HG03064 (cell line): ENCODE measurements around the gene NUCB2.
"Not testable (repeated sequence)": the region's sequence is repeated elsewhere in the genome, so short reads cannot be mapped to it uniquely, and the experiment has no call there.

ENCODE experiments used
- ATAC-seq: cut with Tn5 transposase; IDR thresholded peaks from one replicate; pipeline ENCODE4 v1.9.1; 2021; ENCODE audit warnings: low read depth; ENCODE audit not compliant: unreplicated experiment

The NUCB2 gene

DNA sequence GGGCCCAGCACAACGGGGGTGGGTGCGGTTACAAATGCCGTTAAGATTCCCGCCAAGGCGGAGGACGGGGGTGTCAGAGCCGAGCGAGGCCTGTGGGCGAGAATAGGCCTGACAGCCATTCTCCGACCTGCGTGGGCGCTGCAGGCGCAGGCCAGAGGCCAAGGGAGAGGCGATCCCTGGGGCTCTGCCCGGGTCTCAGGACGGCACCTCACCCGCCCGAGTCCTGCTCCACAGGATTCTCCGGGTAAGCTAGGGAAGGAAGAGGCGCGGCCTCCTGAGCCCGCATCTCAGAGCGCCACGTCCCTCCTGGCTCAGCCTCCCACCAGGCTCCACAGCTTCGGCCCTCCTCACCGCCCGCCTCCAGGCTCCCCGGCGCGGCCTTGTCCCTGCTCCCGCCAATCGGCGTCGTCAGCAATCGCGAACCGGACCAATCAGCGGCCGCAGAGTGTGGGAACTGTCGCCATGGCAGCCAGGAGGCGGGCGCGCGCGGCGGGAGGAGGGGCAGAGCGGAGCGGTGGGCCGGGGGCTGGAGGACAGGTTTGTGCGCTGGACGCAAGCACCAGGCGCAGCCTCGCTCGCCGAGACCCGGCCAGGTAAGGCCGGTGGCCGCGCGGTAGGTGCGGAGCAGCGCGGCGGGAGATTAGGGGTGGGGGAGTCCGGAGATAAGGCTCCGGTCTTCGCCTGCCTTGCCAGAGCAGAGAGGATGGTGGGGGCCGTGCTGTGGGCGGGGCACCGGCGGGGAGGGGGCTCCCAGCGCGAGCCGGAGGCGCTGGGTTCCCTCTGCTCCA lies at the start of gene NUCB2:
NUCB2 (plus strand) TSS at position 504 of the 788 bp plus-strand sequence. CDS start 18,585 bp downstream, outside the sequence.
- peak; percentile 97 for ATAC-seq

DNA sequence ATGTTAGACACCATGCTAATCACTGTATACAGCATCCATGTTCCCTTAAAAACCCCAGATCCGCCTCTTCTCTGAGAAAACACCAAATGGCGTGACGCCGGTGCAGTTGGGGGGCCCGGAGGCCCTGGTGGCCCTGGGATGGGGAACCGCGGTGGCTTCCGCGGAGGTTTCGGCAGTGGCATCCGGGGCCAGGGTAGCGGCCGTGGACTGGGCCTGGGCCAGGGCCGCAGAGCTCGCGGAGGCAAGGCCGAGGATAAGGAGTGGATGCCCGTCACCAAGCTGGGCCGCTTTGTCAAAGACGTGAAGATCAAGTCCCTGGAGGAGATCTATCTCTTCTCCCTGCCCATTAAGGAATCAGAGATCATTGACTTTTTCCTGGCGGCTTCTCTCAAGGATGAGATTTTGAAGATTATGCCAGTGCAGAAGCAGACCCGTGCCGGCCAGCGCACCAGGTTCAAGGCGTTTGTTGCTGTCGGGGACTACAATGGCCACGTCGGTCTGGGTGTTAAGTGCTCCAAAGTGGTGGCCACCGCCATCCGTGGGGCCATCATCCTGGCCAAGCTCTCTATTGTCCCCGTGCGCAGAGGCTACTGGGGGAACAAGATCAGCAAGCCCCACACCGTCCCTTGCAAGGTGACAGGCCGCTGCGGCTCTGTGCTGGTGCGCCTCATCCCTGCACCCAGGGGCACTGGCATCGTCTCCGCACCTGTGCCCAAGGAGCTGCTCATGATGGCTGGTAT lies 48.2 kb upstream of the NUCB2 start:
- not testable (repeated sequence) for ATAC-seq

DNA sequence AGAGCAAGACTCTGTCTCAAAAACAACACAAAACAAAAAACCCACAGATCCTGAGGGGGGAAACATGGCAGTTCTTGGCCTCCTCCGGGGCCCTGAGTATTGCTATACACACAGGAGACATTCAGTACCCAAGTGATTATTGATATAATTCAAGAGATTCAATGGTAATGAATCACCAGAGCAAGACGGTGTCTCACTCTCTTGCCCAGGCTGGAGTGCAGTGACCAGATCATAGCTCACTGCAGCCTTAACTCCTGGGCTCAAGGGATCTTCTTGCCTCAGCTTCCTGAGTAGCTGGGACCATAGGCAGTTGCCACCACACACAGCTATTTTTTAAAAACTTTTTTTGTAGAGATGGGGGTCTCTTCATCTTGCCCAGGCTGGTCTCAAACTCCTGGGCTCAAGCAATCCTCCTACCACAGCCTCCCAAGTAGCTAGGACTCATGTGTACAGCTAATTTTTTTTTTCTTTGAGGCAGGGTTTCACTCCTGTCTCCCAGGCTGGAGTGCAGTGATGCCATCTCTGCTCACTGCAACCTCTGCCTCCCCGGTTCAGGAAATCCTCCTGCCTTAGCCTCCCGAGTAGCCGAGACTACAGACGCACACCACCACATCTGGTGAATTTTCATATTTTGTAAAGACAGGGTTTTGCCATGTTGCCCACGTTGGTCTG lies 46.9 kb upstream of the NUCB2 start:
- no peak for ATAC-seq

DNA sequence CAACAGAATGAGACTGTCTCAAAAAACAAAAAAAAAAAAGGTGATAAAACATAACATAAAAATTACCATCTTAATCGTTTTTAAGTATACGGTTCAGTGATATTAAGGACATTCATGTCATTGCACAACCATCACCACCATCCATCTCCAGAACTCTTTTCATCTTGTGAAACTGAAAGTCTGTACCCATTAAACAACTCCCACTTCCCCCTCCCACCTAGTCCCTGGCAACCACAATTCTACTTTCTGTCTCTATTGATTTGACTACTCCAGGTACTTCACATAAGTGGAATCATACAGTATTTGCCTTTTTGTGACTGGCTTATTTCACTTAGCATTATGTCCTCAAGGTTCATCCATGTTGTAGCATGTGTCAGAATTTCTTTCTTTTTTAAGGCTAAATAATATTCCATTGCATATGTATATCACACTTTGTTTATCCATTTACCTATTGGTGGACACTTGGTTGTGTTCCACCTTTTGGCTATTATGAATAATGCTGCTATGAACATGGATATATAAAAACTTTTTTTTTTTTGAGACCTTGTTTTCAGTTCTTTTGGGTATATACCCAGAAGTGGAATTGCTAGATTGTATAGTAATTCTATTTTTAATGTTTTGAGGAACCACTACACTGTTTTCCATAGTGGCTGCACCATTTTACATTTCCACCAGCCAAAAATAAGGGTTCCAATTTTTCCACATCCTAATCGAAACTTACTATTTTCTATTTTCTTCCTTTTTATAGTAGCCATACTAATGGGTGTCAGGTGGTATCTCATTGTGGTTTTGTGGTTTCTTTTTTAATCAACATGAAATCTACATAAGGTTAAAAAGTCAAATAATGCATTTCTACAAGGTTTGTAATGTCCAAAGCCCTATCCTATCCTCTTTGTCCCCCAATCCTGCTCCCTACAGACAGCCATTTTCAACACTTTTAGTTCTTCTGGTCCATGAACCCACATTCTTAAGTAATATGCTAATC lies 45.4 kb upstream of the NUCB2 start:
- ATAC-seq: peak; percentile 75

DNA sequence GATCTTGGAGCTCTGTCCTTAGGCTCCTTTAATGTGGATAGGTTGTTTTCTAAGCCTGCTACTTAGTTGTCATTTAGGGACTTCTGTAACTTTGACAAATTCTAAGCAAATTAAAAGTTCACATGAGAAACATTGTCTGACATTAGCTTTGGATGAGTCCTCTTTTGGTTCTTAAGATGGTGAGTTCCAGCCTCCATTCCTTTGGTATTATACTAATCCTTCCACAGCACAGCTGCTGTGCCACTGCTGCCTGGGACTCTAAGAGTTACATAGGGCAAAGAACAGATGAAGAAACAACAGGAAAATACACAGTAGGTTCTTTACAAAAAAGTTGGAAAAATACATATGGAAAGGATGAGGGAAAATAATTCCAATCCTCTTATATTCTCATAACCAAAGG lies 43.4 kb upstream of the NUCB2 start:
- ATAC-seq: no peak

DNA sequence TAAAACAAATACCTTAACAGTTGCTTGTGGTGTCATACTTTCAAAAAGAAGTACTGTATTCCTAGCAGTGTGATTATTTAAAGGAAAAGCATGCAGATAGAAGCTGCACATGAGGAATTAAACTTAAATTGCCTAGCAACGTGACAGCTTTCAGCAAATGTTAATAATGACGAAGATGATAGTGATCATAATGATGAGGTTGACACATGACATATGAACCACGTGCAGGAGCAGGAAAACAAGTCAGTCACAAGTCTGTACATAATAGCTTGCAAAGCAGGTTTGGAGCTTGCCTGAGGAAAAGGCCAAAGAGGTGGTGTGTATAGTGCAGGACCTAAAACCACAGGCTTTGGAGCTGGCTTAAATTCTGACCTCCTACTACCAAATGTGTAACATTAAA lies 38.2 kb upstream of the NUCB2 start:
- ATAC-seq: no peak

DNA sequence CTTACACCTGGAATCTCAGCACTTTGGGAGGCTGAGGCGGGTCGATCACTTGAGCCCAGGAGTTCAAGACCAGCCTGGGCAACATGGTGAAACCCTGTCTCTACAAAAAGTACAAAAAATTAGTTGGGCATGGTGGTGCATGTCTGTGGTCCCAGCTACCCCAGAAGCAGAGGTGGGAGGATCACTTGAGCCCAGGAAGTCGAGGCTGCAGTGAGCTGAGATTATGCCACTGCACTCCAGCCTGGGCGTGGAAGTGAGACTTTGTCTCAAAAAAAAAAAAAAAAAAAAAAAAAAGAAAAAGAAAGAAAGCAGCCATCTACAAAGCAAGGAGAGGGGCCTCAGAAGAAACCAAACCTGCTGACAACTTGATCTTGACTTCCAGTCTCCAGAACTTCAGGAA lies 36.6 kb upstream of the NUCB2 start:
- not testable (repeated sequence) for ATAC-seq

DNA sequence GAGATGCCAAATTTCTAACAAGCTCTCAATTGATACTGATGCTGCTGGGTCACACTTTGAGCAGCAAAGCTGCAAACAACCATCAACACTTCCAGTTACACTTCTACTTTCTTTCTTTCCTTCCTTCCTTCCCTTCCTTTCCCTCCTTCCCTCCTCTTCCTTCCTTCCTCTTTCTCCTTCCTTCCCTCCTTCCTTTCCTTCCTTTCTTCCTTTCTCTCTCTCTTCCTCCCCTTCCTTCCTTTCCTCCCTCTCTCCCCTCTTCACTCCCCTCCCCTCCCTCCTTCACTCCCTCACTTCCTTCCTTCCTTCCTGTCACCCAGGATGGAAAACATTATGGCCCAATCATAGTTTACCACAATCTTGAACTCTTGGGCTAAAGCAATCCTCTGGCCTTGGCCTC lies 35.8 kb upstream of the NUCB2 start:
- no peak for ATAC-seq

DNA sequence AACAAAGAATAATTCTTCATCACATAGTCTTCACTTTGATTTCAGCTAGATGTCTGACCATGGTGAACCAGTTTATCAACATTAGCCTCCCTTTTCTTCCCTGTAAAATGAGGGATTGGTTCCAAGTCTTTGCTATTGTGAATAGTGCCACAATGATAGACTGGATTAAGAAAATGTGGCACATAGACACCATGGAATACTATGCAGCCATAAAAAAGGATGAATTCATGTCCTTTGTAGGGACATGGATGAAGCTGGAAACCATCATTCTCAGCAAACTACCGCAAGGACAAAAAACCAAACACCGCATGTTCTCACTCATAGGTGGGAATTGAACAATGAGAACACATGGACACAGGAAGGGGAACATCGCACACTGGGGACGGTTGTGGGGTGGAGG lies 33.6 kb upstream of the NUCB2 start:
- not testable (repeated sequence) for ATAC-seq

DNA sequence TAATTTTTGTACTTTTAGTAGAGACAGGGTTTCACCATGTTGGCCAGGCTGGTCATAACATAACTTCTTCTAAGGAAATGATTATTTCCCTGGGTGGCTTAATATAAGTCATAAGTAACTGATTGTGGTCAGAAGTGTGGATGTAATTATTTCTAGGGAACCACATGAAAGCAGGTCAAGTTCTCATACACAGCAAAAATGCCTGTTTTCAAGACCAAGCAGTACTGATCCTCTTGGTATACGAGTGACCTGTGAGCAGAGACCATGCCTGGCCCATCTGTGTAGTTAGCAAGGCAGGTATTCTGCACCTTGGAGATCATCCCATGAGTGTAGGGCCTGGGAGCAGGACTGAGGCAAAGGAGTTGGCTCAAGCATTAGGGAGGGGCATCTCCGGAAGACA lies 32.5 kb upstream of the NUCB2 start:
- ATAC-seq: peak; percentile 95

DNA sequence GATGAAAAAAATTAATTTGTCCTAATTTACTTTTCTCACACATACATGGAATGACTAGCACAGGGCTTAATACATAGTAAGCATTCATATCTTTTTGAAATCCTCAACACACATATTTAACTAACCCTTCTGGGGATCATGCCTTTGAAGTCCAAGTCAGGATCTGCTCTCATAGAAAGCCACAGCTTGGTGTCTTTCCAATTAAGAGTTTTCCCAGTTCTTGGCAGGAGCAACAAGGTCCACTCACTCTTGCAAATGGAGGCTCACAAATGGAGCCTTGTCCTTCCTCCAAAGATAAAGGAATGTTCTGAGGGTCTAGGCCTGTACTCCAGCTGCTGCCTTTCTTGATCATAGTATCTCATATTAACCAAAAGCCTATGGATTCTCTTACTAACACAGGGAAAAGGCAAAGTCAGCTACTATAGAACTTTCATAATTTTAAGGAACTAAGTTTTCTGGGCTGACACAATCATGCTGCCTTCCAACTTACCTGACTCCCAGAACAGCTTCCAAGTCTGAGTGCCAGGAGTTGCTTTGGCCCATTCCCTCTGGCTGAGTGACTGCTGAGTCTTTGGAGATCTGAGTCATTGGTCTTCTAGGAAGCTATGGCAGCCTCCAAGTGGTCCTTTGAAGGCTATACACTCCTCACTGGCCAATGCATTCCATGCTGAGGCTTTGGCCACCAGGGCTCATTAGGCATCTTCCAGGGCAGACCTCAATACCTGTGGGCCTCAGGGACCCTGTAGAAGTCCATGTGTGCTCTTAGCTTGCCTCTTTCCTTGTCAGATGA lies 25.8 kb upstream of the NUCB2 start:
- ATAC-seq: no peak

DNA sequence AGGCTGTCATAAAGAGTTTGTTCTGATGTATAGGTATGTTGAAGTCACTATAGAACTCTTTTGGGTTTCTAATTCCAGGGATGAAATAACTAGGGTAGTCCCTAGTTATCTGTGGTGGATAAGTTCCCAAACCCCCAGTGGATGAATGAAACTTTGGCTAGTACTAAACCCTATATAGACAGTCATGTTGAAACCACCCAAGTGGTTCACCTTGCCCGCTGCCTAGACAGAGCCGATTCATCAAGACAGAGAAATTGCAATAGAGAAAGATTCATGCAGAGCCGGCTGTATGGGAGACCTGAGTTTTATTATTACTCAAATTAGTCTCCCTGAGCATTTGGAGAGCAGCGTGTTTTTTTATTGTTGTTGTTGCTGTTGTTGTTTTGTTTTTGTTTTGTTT lies 23.8 kb upstream of the NUCB2 start:
- ATAC-seq: no peak

DNA sequence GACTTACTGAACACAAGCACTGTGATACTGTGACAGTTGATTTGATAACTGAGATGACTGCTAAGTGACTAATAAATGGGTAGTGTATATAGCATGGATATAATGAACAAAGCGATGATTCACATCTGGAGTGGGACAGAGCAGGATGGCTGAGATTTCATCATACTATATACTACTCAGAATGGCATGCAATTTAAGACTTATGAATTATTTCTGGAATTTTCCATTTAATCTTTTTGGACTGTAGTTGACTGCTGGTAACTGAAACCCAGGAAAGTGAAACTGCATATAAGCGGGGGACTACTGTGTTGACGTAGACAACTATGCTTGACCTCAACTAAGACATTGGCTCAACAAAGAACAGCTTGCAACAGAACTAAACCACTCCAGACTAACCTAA lies 20.0 kb upstream of the NUCB2 start:
- ATAC-seq: no peak

DNA sequence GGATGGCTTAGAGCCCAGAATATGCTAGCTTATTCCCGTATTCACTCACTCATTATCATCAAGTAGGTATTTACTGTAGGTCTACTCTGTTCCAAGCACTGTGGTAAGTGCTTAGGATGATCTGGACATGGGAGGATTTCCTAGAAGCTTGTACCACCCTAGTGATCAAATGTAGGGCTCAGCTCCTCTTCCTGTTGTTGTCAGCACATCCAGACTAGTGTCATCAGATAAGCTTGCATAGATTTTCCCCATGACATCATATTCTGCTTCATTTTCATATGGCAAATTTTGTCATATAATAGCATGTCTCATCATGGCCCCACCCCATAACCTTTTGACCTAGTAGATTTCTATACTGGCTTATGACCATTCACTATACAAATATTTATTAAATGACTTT lies 19.3 kb upstream of the NUCB2 start:
- no peak for ATAC-seq

DNA sequence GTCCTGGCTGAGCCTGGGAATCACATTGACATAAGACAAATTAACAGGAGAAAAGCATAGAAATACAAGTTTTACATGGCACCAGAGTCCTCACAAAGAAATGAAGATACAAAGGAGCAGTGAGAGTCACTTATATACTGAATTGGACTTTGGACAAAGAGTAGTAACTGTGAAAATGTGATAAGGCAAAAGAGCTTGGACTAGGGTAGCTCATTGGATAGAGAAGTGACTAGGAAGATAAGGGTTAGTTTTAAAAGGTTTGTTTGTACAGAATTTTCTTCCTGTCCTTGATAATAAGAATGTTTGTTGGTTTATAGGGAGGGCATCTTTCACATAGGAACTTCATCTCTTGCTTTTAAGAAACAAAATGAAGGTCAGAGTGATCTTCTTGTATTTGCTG lies 17.9 kb upstream of the NUCB2 start:
- no peak for ATAC-seq

DNA sequence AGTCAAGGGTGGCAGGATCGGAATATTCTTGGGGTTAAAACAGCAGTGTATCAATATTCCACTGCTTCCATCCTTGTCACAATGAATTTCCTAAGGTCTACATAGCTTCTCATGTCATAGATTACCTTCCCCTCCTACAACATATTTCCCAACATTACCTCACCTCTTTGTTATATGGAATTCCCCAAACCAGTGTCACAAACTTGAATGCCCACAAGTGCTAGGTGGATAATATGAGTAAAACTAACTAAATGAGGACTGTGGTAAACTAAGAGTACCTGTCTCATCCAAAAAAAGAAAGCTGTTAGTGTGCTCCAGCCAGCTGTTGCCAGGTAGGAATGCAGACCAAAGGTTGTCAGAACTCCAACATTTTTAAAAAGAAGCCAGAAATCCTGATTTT lies 17.0 kb upstream of the NUCB2 start:
- ATAC-seq: no peak

DNA sequence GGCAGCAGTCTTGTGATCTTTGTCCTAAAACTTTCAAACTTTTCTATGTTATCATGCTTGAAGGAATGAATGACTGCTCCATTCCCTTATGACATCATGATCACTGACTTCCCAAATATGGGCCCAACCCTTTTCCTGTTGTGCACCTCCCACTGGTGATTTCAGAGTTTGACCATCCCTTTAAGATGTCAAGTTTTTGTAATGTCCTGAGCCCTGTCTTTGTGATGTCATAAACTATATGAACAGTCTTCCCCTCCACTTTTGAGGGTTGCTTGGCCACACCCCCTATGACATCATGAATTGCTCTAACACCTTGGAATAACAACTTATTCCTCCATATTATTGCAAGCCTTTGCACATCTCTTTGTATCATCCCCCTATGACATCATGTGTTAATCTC lies 16.5 kb upstream of the NUCB2 start:
- no peak for ATAC-seq

DNA sequence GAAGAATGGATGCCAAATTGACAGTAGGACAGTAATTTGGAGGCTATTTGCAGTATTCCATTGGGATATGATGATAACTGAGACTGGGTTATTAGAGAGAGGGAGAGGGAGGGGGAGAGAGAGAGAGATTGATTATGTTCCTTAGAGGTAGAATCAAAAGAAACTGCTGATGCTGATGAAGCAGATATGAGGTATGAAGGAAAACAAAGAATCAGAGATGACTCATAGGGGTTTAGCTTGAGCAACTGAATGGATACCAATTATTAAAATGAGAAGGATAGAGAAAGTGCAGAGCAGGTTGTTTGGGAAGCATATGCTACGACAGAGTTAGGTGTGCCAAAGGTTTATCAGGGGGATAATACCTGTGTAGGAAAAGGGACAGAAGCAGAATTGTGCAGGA lies 12.8 kb upstream of the NUCB2 start:
- ATAC-seq: no peak

DNA sequence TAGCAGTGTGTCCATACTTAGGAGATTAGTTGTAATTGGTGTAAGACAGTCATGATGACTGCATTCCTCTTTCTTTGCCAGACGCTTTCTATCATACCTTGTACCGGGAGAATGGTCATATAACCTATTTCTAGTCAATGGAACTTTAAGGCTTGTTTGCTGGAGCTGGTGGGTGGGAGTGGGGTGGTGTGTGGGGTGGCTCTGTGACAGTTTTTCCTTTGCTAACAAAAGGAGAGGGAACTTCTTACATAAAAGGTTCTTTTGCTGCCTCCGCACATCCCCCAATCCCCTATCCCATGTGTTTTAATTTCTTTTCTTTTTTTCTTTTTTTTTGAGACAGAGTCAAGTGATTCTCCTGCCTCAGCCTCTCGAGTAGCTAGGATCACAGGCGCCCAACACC lies 9.8 kb upstream of the NUCB2 start:
- no peak for ATAC-seq

DNA sequence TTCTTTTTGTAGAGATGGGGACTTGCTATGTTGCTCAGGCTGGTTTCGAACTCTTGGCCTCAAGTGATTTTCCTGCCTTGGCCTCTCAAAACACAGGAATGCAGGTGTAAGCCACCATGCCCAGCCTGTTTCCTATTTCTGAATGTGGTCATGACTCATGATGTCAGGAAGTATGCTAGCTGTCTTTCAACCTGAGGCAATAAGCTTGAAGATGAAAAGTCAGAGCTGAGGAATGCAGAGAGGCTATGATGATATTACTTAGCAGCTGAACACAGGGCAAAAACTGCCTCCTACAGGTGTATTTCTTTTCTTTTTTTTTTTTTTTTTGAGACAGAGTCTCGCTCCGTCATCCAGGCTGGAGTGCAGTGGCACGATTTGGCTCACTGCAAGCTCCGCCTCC lies 9.0 kb upstream of the NUCB2 start:
- no peak for ATAC-seq
